GM23338 (cell line): ENCODE results near the gene VWA3B.
"Not testable (repeated sequence)": the region's sequence is repeated elsewhere in the genome, so short reads cannot be mapped to it uniquely, and the experiment has no call there.

Experiments used
- CREB1 ChIP-seq: fragments of 250-450 bp; sonication (Bioruptor Pico); IDR thresholded peaks from 2 replicates; pipeline ENCODE4 v1.5.0; 2020; ENCODE audit warnings: low read depth, mild to moderate bottlenecking, moderate library complexity
- CTCF ChIP-seq, 2 experiments: fragments of 200-600 bp in 1 of 2; sonication (generic) in 1 of 2; conservative IDR thresholded peaks; 2 replicates each; pipeline versions ENCODE4 v1.5.1 to v1.6.1; 2016 to 2017; ENCODE audit warnings: antibody characterized with exemption in 2 of 2, low read depth in 2 of 2, mild to moderate bottlenecking in 2 of 2, moderate library complexity in 1 of 2
- ETS1 ChIP-seq: IDR thresholded peaks from 2 replicates; pipeline ENCODE4 v1.6.1; 2016; ENCODE audit warnings: antibody characterized with exemption
- EZH2 ChIP-seq: fragments of 200-600 bp; sonication (generic); IDR thresholded peaks from one replicate; pipeline ENCODE4 v1.8.0; 2017; ENCODE audit warnings: antibody characterized with exemption, mild to moderate bottlenecking, low read depth; ENCODE audit not compliant: unreplicated experiment
- EZH2phosphoT487 ChIP-seq: fragments of 200-600 bp; sonication (generic); IDR thresholded peaks from one replicate; pipeline ENCODE4 v1.8.1; 2018; ENCODE audit warnings: antibody characterized with exemption; ENCODE audit not compliant: unreplicated experiment
- JUNB ChIP-seq: IDR thresholded peaks from one replicate; pipeline ENCODE4 v1.6.1; 2016; ENCODE audit warnings: antibody characterized with exemption; ENCODE audit not compliant: unreplicated experiment
- NANOG ChIP-seq: IDR thresholded peaks from 2 replicates; pipeline ENCODE4 v1.6.1; 2016; ENCODE audit warnings: antibody characterized with exemption, borderline replicate concordance
- POLR2AphosphoS5 ChIP-seq: IDR thresholded peaks from 2 replicates; pipeline ENCODE4 v1.6.1; 2016; ENCODE audit warnings: antibody characterized with exemption, low read depth
- STAT1 ChIP-seq: IDR thresholded peaks from one replicate; pipeline ENCODE4 v1.6.1; 2016; ENCODE audit warnings: antibody characterized with exemption; ENCODE audit not compliant: unreplicated experiment
- ZNF114 ChIP-seq: fragments of 250-450 bp; sonication (Bioruptor Pico); IDR thresholded peaks from 2 replicates; pipeline ENCODE4 v1.5.0; 2020; ENCODE audit warnings: mild to moderate bottlenecking, moderate library complexity
- ZNF331 ChIP-seq: fragments of 250-450 bp; sonication (Bioruptor Pico); IDR thresholded peaks from 2 replicates; pipeline ENCODE4 v1.5.0; 2020; ENCODE audit warnings: low read depth, mild to moderate bottlenecking, moderate library complexity
- ZNF462 ChIP-seq: fragments of 250-450 bp; sonication (Bioruptor Pico); IDR thresholded peaks from 2 replicates; pipeline ENCODE4 v1.5.0; 2020; ENCODE audit warnings: mild to moderate bottlenecking, moderate library complexity
- TF ChIP-seq, protein P1 (sequence below): IDR thresholded peaks from one replicate; pipeline ENCODE4 v1.6.1; 2018; ENCODE audit warnings: antibody characterized with exemption; ENCODE audit not compliant: unreplicated experiment

GRCh38 chr2:98138978-98139377, 52.0 kb downstream of the VWA3B start:
- TF ChIP-seq POLR2AphosphoS5; CTCF (conservative IDR thresholded peaks at IDR 0.05; ENCODE audit: low read depth in 2 of 2); EZH2; JUNB; EZH2phosphoT487; CREB1 (CRISPR knock-in tag); ZNF114 (CRISPR knock-in tag); STAT1; ETS1; NANOG; ZNF331 (CRISPR knock-in tag); ZNF462: not testable (repeated sequence)
- TF ChIP-seq, protein P1, sequence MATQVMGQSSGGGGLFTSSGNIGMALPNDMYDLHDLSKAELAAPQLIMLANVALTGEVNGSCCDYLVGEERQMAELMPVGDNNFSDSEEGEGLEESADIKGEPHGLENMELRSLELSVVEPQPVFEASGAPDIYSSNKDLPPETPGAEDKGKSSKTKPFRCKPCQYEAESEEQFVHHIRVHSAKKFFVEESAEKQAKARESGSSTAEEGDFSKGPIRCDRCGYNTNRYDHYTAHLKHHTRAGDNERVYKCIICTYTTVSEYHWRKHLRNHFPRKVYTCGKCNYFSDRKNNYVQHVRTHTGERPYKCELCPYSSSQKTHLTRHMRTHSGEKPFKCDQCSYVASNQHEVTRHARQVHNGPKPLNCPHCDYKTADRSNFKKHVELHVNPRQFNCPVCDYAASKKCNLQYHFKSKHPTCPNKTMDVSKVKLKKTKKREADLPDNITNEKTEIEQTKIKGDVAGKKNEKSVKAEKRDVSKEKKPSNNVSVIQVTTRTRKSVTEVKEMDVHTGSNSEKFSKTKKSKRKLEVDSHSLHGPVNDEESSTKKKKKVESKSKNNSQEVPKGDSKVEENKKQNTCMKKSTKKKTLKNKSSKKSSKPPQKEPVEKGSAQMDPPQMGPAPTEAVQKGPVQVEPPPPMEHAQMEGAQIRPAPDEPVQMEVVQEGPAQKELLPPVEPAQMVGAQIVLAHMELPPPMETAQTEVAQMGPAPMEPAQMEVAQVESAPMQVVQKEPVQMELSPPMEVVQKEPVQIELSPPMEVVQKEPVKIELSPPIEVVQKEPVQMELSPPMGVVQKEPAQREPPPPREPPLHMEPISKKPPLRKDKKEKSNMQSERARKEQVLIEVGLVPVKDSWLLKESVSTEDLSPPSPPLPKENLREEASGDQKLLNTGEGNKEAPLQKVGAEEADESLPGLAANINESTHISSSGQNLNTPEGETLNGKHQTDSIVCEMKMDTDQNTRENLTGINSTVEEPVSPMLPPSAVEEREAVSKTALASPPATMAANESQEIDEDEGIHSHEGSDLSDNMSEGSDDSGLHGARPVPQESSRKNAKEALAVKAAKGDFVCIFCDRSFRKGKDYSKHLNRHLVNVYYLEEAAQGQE, result not testable (repeated sequence)
